B cell (primary cell): Measurements from ENCODE around the gene SKP1. TPM values are rescaled to one million over a fixed set of nuclear protein-coding genes. Genes with fewer than 3 reads are reported as not detected.

ENCODE experiments used
- ATAC-seq: fragments of 200-7000 bp; cut with Tn5 transposase; one replicate; pipeline ENCODE4 v1.10.0; 2021; ENCODE audit warnings: low read depth, mild to moderate bottlenecking, moderate number of reproducible peaks, moderate library complexity
- CTCF ChIA-PET: fragments of 350-600 bp; sonication (Branson Sonifier 250); formaldehyde crosslinking; loops from one replicate; lab custom pipeline; 2021; ENCODE audit warnings: antibody characterized with exemption, inconsistent platforms; lab: Charles Lee
- POLR2A ChIA-PET: fragments of 350-600 bp; sonication (Branson Sonifier 250); formaldehyde crosslinking; loops from one replicate; lab custom pipeline; 2021; ENCODE audit warnings: antibody characterized with exemption; lab: Charles Lee
- DNase-seq: peaks from one replicate; pipeline ENCODE4 v3.0.0; 2013
- H2AFZ ChIP-seq: 2 replicates; pipeline ENCODE4 v1.6.1; 2012; ENCODE audit warnings: mild to moderate bottlenecking, low read depth, low read length; ENCODE audit not compliant: insufficient read depth, poor library complexity, severe bottlenecking
- H3K27ac ChIP-seq, 2 donors: 1 replicate in 1 of 2; 2 replicates in 1 of 2; pipeline ENCODE4 v1.5.1; 2012 to 2013; ENCODE audit warnings: low read length in 2 of 2, mild to moderate bottlenecking in 2 of 2, moderate library complexity in 1 of 2
- H3K27me3 ChIP-seq, 4 experiments: fragments of 200-600 bp in 1 of 4; sonication (generic) in 1 of 4; replicated peaks in 1 of 4; 1 replicate in 2 of 4; 2 replicates in 2 of 4; pipeline versions ENCODE4 v1.6.1 to v1.7.0; 2013 to 2016; ENCODE audit warnings: low read length in 3 of 4, mild to moderate bottlenecking in 2 of 4, mixed read lengths in 1 of 4, moderate library complexity in 1 of 4; ENCODE audit not compliant: insufficient read depth in 4 of 4, control insufficient read depth in 3 of 4; ENCODE audit errors: control extremely low read depth in 1 of 4
- H3K36me3 ChIP-seq, 2 experiments: replicated peaks in 1 of 2; 1 replicate in 1 of 2; 2 replicates in 1 of 2; pipeline versions ENCODE4 v1.6.1 to v1.7.1; 2013; ENCODE audit warnings: low read length in 1 of 2; ENCODE audit not compliant: insufficient read depth in 2 of 2, control insufficient read depth in 1 of 2; ENCODE audit errors: control extremely low read depth in 1 of 2, extremely low read depth in 1 of 2
- H3K4me1 ChIP-seq, 2 donors: fragments of 200-600 bp in 1 of 2; sonication (generic) in 1 of 2; 1 replicate in 1 of 2; 2 replicates in 1 of 2; pipeline versions ENCODE4 v1.5.1 to v1.6.1; 2013 to 2017; ENCODE audit warnings: low read length in 2 of 2; ENCODE audit not compliant: control insufficient read depth in 2 of 2, insufficient read depth in 2 of 2
- H3K4me2 ChIP-seq: replicated peaks from 2 replicates; pipeline ENCODE3; 2012; ENCODE audit warnings: mild to moderate bottlenecking, low read depth, low read length; ENCODE audit not compliant: poor library complexity, severe bottlenecking
- H3K4me3 ChIP-seq, 5 experiments: fragments of 200-600 bp in 1 of 5; sonication (generic) in 1 of 5; 1 replicate in 3 of 5; 2 replicates in 2 of 5; pipeline versions ENCODE4 v1.5.1 to v1.7.0; 2011 to 2016; ENCODE audit warnings: low read length in 4 of 5, mild to moderate bottlenecking in 4 of 5, low read depth in 2 of 5, control low read depth in 1 of 5, moderate library complexity in 1 of 5; ENCODE audit not compliant: insufficient read depth in 1 of 5; ENCODE audit errors: control extremely low read depth in 1 of 5, extremely low read depth in 1 of 5
- H3K79me2 ChIP-seq: fragments of 200-600 bp; sonication (generic); one replicate; pipeline ENCODE4 v1.6.0; 2016; ENCODE audit warnings: low read length; ENCODE audit not compliant: control insufficient read depth, insufficient read depth
- H3K9ac ChIP-seq: fragments of 200-600 bp; sonication (generic); 2 replicates; pipeline ENCODE4 v1.6.1; 2017; ENCODE audit warnings: mild to moderate bottlenecking, low read length, moderate library complexity
- H3K9me3 ChIP-seq, 3 donors: one replicate each; pipeline versions ENCODE4 v1.6.1 to v1.7.1; 2013; ENCODE audit warnings: low read length in 2 of 3; ENCODE audit not compliant: control insufficient read depth in 2 of 3, insufficient read depth in 1 of 3; ENCODE audit errors: control extremely low read depth in 1 of 3
- H4K20me1 ChIP-seq: 2 replicates; pipeline ENCODE4 v1.6.0; 2012; ENCODE audit warnings: mild to moderate bottlenecking, low read length; ENCODE audit not compliant: insufficient read depth, control insufficient read depth, poor library complexity, severe bottlenecking
- H3K27ac Mint-ChIP-seq: one replicate; pipeline ENCODE4 v1.8.0; 2021; ENCODE audit warnings: mixed read lengths
- H3K27me3 Mint-ChIP-seq: one replicate; pipeline ENCODE4 v1.8.0; 2021; ENCODE audit warnings: mixed read lengths
- H3K4me1 Mint-ChIP-seq: one replicate; pipeline ENCODE4 v1.8.0; 2021; ENCODE audit warnings: mixed read lengths
- H3K4me3 Mint-ChIP-seq: one replicate; pipeline ENCODE4 v1.8.0; 2021; ENCODE audit warnings: mixed read lengths
- H3K9me3 Mint-ChIP-seq: one replicate; pipeline ENCODE4 v1.8.0; 2022; ENCODE audit warnings: mixed read lengths; ENCODE audit not compliant: insufficient read depth
- EZH2 ChIP-seq: IDR thresholded peaks from 2 replicates; pipeline ENCODE4 v1.6.1; 2012; ENCODE audit warnings: borderline replicate concordance, low read depth, mild to moderate bottlenecking, moderate library complexity, low read length; ENCODE audit not compliant: insufficient read depth, poor library complexity, severe bottlenecking
- WGBS: methylation state at CpG from one replicate; pipeline ENCODE4 v1.1.5; 2013; ENCODE audit warnings: missing lambda C conversion rate; ENCODE audit not compliant: insufficient coverage; 5-methylcytosine and 5-hydroxymethylcytosine counted together
- intact Hi-C: fragments of 100-400 bp; cut with micrococcal nuclease; formaldehyde crosslinking; loops from one replicate; pipeline ENCODE4 v1.10.0; 2022
- polyA plus RNA-seq: library from polyadenylated mRNA; depleted of rRNA; stranded (reverse); fragments of >200 nt; gene quantifications from 2 replicates; pipeline ENCODE4 v1.2.3, GENCODE V29; 2012
- total RNA-seq, 2 donors: library from RNA; stranded (reverse); fragments of 120-200 nt in 1 of 2; gene quantifications; 1 replicate in 1 of 2; 2 replicates in 1 of 2; pipeline versions ENCODE4 v1.2.3 to v1.2.4, GENCODE V29; 2013 to 2022
- TF ChIP-seq, protein P1 (sequence below): fragments of 200-600 bp; IDR thresholded peaks from one replicate; pipeline ENCODE4 v1.8.0; 2022; ENCODE audit warnings: antibody characterized with exemption, mild to moderate bottlenecking

SKP1 gene
- total and polyA plus RNA-seq, 2 donors (not counting 1 experiment from before 2014, with no cell fraction given) = 108 to 186 TPM

DNA sequence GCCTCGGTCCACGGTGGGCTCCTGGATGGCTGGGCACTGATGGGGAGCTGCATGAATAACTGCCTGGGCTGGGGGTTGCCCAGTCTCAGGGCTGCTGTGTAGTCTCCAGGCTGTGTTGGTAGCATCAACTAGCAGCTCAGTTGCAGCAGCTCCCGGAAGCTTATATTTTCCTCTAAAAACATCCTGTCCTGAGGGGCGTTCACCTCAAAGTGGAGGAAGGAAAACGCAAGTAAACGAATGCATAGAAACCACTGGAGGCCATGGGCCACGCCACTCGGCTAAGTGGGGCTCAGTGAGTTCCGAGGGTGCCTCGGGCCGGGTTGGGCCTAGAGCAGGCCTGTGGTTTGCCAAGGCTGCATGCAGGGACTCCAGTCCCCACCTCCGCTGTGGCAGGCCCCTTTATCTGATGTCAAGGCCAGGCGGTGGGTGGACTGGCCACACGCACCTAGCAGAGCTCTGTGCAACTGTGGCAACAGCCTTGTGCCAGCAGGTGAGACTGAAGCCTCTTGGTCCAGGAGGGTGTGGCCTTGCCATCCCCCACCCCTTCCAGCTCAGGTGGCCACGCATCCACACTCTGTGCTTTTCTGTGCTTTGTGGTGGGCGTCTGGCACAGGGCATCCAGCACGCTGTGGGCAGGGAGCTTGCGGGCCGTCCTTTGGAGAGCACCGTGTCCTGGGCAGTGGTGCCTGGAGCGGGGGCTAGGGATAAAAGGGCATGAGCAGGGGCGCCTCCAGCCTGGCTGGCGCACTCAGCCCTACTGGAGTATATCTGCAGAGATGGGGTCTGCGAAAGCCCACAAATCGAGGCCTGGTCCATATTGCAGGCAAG is 47.1 kb downstream of the SKP1 start:
- H3K4me3 ChIP-seq = no peak overlapping the region

DNA sequence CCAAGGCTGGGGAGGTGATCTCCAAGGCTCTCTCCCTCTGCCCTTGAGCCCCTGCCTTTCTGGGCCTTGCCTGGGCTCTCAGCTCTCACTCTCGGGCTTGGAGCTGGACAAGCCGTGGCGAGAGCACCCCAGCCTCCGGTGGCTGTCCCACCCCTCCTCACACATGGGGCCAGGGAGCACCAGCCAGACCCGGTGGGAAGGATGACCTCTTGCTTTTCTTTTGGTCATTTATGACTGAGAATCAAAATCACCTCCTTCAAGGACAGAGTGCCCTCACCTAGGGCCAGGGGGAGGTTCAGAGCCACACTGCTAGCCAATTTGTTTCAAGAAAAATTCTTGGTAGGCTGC is 48.1 kb downstream of the SKP1 start:
- CTCF ChIA-PET = interaction anchor here (1.5 to 3.5 kb wide), 3 partner anchors 12 to 89 kb away, joined by 6 to 16 read pairs (median 11); no protein-coding TSS in a partner anchor
- POLR2A ChIA-PET = no interaction called here
- ATAC-seq = no peak

More for the DNA sequence above, 47.1 kb downstream of the SKP1 start:
- DNase-seq = no peak
- H3K4me1 ChIP-seq = peaks cover 27 to 75% of the 10 kb centered on the region in 2 donors
- H3K27me3 Mint-ChIP-seq = no peaks in the 10 kb centered on the region
- H3K27ac ChIP-seq = no peak overlapping the region
- no peaks in the 10 kb centered on the region for H3K9me3 Mint-ChIP-seq
- H4K20me1 ChIP-seq = peaks cover 12% of the 10 kb centered on the region
- ChIA-PET POLR2A (no interaction called here), CTCF (interaction anchor here (0.5 to 25.7 kb wide), 6 partner anchors 9 to 90 kb away, joined by 3 to 644 read pairs (median 4); no protein-coding TSS in a partner anchor)
- H3K79me2 ChIP-seq = peaks cover 20% of the 10 kb centered on the region
- H3K9me3 ChIP-seq = no peaks in the 10 kb centered on the region
- H3K4me1 Mint-ChIP-seq = peaks cover 53% of the 10 kb centered on the region
- no peaks in the 10 kb centered on the region for H3K27me3 ChIP-seq
- intact Hi-C loops = no loop called here
- H3K4me3 Mint-ChIP-seq = no peak overlapping the region
- TF ChIP-seq, protein P1, sequence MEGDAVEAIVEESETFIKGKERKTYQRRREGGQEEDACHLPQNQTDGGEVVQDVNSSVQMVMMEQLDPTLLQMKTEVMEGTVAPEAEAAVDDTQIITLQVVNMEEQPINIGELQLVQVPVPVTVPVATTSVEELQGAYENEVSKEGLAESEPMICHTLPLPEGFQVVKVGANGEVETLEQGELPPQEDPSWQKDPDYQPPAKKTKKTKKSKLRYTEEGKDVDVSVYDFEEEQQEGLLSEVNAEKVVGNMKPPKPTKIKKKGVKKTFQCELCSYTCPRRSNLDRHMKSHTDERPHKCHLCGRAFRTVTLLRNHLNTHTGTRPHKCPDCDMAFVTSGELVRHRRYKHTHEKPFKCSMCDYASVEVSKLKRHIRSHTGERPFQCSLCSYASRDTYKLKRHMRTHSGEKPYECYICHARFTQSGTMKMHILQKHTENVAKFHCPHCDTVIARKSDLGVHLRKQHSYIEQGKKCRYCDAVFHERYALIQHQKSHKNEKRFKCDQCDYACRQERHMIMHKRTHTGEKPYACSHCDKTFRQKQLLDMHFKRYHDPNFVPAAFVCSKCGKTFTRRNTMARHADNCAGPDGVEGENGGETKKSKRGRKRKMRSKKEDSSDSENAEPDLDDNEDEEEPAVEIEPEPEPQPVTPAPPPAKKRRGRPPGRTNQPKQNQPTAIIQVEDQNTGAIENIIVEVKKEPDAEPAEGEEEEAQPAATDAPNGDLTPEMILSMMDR = no peak
- TF ChIP-seq EZH2 = no peak
- no peak overlapping the region for H3K4me2 ChIP-seq
- peaks cover 0 to 16% of the 10 kb centered on the region in 2 experiments for H3K36me3 ChIP-seq
- ATAC-seq = no peak
- 95% methylated on average over 24 of the region's 25 CpGs for WGBS
- no peak overlapping the region for H3K9ac ChIP-seq
- H2AFZ ChIP-seq = no peak overlapping the region
- H3K27ac Mint-ChIP-seq = no peak overlapping the region

More for the DNA sequence above, 48.1 kb downstream of the SKP1 start:
- intact Hi-C loops = no loop called here
- Histone ChIP-seq H3K9ac (no peak overlapping the region), H3K4me1 (peaks cover 33 to 81% of the 10 kb centered on the region in 2 donors), H3K27ac (no peak overlapping the region), H3K27me3 (no peaks in the 10 kb centered on the region), H3K4me2 (no peak overlapping the region), H3K79me2 (peaks cover 20% of the 10 kb centered on the region), H3K4me3 (no peak overlapping the region), H2AFZ (no peak overlapping the region), H3K36me3 (peaks cover 0 to 11% of the 10 kb centered on the region in 2 experiments), H4K20me1 (peaks cover 8% of the 10 kb centered on the region), H3K9me3 (no peaks in the 10 kb centered on the region)
- Mint-ChIP-seq H3K9me3 (no peaks in the 10 kb centered on the region), H3K4me3 (no peak overlapping the region), H3K27me3 (no peaks in the 10 kb centered on the region), H3K27ac (no peak overlapping the region), H3K4me1 (peaks cover 57% of the 10 kb centered on the region)
- DNase-seq = no peak
- WGBS = 95% methylated on average over 5 of the region's 5 CpGs
- no peak for TF ChIP-seq EZH2
- TF ChIP-seq, protein P1 = no peak
